HG03378 (cell line): ENCODE results near the gene FSTL1.

Source experiments
- ATAC-seq: cut with Tn5 transposase; IDR thresholded peaks from one replicate; pipeline ENCODE4 v1.9.1; 2021; ENCODE audit warnings: mild to moderate bottlenecking, moderate library complexity; ENCODE audit not compliant: unreplicated experiment

The FSTL1 gene

DNA sequence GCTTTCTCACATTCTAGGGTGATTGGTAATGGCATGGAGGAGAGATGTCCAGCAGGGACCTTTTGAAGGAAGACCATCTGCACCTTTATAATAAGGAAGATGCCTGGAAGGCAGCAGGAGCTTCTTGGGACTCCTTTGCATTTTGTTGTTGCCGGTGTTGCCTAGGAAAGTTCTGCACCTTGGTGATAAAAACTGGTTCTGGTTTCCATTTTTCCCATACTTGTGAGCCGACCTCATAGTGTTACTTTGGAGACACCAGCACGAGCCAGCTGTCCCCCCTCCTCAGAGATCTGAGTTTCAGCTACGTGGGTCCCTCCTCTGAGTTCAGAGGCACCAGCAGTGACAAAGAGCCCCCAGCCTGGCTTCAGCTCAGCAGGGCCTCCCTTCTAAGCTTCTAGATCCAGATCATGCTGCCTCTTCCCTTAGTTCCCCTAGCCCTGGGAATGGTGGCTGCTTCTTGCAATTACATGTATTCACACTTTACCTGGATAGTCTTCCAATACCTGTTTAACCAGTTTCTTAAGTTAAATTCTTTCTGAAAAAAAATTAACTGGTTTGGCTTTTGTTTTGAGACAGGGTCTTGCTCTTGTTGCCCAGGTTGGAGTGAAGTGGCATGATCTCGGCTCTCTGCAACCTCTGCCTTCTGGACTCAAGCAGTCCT is 18.0 kb upstream of the FSTL1 start:
- ATAC-seq = no peak

GRCh38 chr3:120462409-120462959 is 11.7 kb upstream of the FSTL1 start:
- ATAC-seq = no peak

- no peak for ATAC-seq
These were observed 10.6 kb upstream of the FSTL1 start for GRCh38 chr3:120461416-120461815.

DNA sequence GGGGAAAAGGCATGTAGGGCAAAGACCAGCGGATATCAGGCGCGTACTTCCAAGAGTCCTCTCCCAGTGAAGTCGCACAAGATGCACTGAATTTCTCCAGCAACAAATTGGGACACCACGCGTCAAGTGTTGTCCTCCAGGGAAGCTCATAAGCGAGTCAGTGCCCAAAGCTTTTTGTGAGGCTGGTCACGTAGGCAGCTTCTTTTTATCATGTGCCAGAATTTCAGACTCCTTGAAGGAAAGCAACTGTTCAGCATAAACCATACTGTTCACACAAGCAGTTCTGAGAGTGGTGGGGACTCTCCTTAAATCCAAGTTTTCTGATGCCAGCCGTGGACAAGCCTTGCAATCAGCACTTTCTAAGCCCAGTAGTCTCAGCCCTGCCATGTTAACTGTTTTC is 10.1 kb upstream of the FSTL1 start:
- ATAC-seq = no peak

DNA sequence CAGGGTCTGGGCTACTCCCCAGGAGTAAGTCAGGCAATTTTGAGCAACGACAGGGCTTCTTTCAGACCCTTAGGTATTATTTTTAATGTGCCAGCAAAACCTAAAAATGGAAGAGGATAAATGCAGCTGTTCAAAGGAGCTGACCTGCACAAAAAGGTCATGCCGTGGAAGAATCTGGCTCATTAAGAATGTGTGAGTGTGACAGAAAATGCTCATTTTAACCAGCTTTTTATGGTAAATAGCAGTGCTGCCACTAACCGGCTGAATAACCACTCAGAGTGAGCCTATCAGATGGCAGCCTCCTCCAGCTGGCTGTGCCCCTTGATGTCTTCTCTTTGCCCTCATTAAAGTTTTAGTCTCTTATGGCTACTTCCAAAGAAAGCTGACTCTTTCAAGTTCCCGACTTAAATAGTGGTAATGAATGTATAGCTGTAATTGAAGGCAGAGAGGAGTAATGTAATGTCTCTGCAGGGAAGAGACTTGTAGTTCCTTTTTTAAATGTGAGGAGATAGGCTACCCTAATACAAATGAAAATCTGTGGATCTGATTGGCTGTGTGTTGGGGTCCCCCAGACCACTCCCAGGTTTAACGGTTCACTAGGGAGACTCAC is 9.5 kb upstream of the FSTL1 start:
- ATAC-seq = no peak

- ATAC-seq = no peak
These were observed 8.4 kb upstream of the FSTL1 start for GRCh38 chr3:120459196-120459595.

DNA sequence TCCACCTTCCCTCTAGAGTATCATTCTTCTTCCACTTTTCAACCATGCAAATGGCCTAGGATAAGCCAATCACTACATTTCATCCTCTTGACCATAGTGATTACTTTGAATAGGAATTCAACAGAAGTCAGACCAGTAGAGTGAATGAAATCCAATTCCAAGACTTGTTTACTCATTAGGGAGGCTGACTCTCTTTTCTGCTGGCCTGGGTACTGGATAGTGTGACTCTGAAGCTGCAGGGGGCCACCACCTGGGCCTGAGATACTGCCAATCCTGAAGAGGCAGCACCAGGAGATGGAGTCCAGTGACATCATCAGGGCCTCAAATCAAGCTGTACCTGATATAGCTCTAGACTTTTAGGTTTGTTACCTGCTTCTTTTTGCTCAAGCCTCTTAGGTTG is 7.0 kb upstream of the FSTL1 start:
- ATAC-seq = no peak

GRCh38 chr3:120454076-120454689 is 3.4 kb upstream of the FSTL1 start:
- no peak for ATAC-seq

- ATAC-seq = no peak
These were observed 2.0 kb upstream of the FSTL1 start for GRCh38 chr3:120452816-120453215.

GRCh38 chr3:120451806-120452205 is 1.0 kb upstream of the FSTL1 start:
- no peak for ATAC-seq

DNA sequence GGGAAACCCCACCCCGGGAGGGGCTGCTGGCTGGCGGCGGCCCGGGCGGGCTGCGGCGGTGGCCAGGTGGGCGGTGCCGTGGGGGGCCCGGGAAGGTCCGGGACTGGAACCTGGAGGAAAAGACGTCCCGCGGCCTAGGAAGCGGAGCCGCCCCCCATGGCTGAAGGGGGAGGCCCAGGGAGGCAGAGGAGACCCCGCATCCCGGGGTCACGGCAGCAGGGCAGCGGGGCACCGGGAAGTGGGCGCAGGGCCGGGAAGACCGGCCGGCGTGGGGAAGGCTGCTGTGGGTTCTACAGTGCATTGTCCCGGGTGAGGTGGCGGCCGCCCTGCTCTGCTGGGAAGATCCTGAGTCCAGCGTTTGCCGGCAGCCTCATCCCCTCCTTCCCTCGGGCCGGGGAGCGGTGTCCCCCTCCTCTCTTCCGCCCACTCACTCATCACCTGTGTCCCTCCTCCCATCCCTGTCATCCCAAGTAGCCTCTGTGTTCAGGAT is 525 bp upstream of the FSTL1 start:
- ATAC-seq = no peak

- no peak for ATAC-seq
These were observed 842 bp downstream of the FSTL1 start for GRCh38 chr3:120449701-120450599.

DNA sequence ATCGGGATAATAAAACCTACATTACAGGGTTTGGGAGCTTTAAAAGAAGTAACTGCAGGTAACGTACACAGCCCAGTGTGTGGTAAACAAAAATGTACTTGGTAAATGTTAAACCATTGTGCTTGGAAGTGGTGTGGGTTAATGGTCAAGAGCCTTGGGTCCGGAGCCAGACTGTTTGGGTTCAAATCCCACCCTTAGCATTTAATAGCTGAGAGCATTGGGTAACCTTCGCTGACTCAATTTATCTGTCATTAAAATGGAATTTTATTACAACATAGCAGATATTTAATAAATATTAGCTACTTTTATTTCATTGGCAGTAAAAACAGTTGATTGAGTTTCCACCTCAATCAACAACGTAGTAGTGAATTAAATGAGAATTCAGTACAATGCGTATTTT is 1.5 kb downstream of the FSTL1 start:
- ATAC-seq = no peak

GRCh38 chr3:120448756-120449155 is 2.0 kb downstream of the FSTL1 start:
- ATAC-seq = no peak

- ATAC-seq = no peak
These were observed 3.7 kb downstream of the FSTL1 start for GRCh38 chr3:120446891-120447668.

- ATAC-seq = no peak
These were observed 5.1 kb downstream of the FSTL1 start for GRCh38 chr3:120445654-120446053.

GRCh38 chr3:120443626-120444123 is 7.1 kb downstream of the FSTL1 start:
- no peak for ATAC-seq

GRCh38 chr3:120442975-120443517 is 7.7 kb downstream of the FSTL1 start:
- ATAC-seq = no peak

DNA sequence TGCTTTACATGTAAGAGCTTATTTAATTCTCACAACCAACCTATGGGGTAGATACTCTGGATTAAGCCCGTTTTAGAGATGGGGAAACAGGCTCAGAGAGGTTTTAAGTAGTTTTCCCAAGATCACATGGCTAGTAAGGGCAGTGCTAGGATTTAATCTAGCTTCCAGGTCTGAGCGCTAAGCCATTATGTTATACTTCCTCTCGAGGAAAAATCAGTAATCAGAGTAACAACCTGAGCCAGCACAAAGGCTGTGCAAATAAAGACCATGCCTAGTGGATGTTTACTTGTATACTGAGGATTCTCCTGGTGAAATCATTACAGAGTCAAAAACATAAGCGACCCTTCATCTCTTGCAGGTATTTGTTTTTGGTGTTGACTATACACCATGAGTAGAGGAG is 9.0 kb downstream of the FSTL1 start:
- no peak for ATAC-seq

- no peak for ATAC-seq
These were observed 10.0 kb downstream of the FSTL1 start for GRCh38 chr3:120440762-120441161.
